HT1080 (cell line): Measurements from ENCODE around the gene IL12A. TPM values are rescaled to one million over a fixed set of nuclear protein-coding genes. Genes with fewer than 3 reads are reported as not detected.

Experiments used
- DNase-seq: peaks from one replicate; pipeline ENCODE4 v3.0.0-alpha.2; 2015; ENCODE audit warnings: low read depth
- total RNA-seq: library from RNA; depleted of rRNA; stranded (reverse); fragments of >200 nt; shearing (Covaris generic); gene quantifications from 2 replicates; pipeline ENCODE4 v1.2.3, GENCODE V29; 2014

IL12A gene
- total RNA-seq, 1 experiment from 2014 or later: 18.8 TPM

DNA sequence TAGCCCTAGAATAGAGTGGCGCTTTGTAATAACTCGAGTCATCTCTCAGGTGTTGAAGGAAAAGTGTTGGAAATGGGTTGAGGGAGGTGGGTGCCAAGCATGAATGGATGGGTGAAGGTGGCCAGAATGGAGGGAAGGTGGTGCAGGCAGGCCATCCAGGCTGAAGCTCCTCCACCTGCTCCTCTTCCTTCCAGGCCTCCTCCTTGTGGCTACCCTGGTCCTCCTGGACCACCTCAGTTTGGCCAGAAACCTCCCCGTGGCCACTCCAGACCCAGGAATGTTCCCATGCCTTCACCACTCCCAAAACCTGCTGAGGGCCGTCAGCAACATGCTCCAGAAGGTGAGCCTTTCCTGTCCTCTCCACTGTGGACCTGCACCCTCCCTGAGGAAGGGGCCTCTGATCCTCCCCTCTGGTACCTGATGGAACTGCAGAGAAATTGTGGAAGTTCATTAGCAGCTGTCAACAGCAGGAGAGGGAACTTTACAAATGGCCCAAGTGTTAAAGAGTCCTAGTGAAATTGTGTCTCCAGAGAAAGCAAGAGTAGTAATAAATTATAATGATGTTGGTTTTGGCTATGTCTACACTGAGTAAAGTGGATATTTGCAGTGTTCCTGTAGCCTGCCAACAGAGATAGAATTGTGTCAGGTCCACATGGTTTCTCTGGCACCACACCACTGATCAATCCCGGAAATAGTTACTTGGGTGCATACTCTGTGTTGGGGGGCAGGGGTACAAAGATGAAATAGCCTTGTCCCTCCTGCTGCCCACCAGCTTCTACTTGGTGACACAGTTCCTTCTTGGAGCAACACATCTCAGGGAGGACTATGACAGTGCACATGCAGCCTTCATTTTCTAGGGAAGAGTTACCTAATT is 1.6 kb downstream of the IL12A start:
- no peak for DNase-seq

DNA sequence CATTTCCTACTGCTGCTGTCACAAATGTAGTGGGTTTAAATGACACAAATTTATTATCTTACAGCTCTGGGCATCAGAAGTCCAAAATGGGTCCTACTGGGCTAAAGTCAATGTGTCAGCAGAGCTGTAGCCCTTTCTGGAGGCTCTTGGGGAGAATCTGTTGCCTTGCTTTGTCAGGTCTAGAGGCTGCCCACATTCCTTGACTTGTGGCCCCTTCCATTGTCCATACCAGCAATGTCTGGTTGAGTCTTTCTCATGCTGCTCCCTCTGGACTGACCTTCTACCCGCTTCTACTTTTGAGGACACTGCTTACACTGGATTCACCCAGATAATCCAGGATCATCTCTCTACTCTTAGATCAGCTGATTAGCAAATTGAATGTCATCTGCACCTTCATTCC is 3.0 kb downstream of the IL12A start:
- DNase-seq: no peak

DNA sequence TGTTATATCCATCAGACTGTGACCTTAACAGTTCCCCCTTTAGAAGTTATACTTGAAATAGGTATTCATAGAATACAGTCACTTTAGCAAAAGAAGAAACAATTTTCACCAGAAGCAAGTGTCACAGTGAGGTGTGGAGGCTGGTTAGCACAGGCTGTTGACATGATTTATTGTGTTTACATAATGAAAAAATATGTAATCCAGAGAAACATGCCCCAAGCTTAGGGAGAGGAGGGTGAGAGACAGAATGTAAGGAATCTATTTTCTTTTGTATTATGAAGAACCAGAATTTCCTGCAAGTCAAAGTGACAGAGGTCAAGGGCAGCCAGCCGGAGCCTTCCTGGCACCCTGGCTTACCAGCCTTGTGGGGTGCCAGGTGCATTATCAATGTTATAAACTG is 4.0 kb downstream of the IL12A start:
- no peak for DNase-seq

DNA sequence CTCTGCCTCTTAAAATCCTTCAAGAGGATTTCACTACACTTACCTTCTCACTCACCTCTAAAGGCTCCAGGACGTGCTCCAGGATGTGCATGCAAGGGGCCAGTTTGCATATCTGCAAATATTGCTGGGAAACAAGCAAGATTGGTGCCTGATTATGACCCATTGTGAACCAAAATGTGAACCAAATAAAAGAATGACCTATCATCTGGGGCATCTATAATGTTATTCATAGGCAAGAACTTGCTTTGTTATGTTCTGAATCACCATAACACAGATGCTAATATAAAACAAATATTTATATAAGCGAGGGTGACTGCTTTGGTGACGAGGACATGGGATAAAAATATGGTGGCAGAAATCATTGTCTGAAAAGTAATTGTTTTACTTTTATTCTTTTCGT is 5.5 kb downstream of the IL12A start:
- DNase-seq: no peak

DNA sequence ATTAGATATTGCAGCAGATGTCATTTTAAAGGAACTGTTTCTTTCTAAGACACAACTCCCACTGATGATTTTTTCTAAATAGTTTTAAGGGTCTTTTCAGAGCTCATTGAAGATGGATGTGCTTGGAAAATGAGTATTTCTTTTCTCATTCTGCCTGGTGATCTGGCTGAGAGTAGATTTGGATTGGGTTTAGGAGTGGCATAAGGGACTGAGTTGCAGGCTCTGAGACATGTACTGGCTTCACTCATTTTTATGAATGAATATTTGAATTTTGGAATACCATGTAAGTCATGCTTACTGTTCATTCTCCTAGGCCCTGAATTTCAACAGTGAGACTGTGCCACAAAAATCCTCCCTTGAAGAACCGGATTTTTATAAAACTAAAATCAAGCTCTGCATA is 6.5 kb downstream of the IL12A start:
- DNase-seq: no peak

DNA sequence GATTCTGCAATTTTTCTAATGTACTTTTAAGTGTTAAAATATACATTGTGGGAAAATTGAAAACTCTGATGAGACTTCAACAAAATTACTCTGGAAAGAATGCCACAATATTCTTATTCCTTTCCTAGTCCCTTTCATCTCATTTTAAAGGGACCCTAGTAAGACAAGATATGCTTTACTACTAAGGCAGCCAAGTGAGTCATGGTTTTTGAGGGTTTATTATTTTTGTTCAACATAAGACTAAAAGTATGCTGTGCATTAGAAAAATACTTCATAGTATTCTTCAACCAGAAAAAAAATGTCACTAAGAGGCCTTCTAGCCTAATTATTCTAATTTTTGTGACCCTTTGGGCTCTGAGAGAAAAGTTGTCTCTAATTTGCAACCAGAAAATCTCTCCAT is 7.4 kb downstream of the IL12A start:
- DNase-seq: no peak

DNA sequence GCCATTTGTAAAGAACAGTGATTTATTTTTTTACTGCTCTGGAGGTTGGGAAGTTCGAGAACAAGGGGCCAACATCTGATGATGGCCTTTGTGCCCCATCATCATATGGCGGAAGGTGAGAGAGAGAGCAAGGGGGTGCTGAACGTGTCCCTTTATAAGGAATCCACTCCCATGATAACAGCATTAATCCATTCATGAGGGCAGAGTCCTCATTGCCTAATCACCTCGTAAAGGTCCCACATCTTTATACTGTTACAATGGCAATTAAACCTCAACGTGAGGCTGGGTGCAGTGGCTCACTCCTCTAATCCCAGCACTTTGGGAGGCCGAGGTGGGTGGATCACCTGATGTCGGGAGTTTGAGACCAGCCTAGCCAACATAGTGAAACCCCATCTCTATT is 8.3 kb downstream of the IL12A start:
- no peak for DNase-seq

DNA sequence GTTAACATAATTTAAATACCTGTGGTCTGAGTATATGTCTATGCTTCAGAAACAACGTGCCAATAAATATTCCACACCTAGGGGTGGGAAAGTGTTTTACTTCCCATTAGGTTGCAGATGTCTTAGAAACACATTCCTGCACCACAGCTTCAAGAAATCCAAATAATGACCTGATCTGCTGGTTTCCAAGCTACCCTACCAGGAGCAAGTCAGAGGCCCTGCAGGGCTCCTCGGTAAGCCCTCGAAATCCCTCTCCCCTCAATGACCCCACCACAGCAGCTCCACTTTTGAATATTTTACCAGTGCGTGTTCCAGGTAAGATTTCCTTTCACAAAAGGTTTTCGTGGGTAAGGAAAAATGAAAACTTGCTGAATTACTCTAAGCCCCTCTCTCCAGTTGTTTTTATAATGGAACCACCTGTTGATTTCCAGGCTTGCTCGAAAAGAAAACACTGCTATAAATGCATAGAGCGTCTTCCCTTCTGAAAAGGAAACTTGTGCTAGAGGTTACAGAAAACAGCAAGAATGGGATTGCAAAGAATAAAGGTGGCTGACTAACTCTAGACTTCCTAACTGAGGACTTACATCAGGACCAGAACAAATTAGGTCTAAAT is 12.6 kb downstream of the IL12A start:
- DNase-seq: no peak

DNA sequence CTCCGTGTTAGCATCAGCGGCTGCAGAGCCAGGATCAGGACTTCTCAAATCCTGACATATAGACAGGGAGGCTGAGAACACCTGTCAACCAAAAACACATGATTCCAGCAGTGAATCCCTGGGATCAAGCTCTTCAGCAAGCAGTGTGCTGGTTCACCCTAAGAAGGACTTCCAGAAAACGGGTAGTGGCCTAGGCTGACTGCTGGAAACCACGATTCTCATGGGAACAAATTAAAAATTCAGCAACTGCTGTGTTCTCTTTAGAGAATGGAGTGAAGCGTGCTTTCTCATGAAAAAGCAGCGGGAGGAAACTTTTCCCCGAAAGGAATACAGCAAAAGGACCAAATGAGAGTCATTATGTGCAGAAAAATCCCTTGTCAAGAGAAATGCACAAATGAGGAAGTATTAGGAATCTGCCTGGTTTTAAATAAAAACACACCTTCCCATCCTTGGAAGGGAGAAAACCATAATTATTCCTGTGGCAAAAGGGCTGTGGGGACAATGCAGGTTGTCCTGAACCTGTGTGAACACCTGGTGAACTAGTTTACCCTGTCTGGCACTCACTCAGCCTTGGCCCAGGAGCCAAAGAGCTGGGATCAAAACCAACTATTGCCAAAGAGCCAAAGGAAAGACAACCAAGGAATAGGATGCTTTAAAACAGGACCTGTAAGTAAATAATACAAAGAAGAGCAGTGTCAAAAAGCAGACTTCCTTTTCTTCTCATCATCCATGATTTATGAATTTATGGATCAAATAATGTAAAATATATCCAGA is 13.4 kb downstream of the IL12A start:
- DNase-seq: no peak

DNA sequence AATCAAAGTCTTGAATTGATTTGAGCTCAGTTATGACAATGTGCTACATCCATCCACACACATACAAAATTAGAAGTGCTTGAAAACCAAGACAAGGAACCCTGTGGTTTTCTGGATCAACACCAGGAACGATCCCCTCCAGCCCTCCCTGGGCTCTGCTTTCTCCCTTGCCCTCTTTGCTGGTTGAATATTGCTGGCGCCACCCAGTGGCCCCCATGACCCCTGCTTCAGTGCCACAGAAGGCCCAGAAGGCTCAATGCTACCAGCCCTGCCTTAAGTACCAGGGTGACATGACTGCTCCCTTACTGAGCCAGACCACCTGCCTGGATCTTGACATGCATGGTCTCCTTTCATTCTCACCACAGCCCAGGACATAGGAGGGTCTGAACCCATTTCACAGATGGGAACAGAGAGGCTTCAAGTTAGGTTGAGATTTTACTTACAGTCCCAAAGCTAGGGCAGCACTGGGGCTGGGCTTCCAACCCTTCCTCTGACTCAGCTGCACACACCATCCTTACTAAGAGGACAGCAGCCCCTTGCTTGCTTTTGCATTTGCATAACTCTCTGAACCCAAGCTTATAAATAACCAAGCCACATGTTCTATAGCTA is 15.0 kb downstream of the IL12A start:
- DNase-seq: peak; percentile 81

DNA sequence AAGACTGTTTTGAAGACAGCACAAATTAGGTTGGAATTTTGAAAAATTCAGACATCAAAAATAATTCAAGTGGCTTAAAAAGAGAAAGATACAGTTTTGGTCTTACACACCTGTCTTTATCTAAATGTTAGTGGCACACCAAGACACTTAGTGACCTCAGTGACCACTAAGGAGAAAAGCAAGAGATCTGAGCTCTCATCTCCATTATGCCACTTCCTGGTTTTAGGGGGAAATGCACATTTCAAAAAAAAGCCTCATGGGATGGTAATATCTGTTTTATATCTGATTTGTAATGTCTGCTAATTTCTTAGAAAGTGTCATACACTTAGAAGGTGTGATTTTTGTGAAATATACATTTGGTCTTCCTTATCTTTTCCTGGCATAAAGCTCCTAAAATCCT is 16.4 kb downstream of the IL12A start:
- no peak for DNase-seq

DNA sequence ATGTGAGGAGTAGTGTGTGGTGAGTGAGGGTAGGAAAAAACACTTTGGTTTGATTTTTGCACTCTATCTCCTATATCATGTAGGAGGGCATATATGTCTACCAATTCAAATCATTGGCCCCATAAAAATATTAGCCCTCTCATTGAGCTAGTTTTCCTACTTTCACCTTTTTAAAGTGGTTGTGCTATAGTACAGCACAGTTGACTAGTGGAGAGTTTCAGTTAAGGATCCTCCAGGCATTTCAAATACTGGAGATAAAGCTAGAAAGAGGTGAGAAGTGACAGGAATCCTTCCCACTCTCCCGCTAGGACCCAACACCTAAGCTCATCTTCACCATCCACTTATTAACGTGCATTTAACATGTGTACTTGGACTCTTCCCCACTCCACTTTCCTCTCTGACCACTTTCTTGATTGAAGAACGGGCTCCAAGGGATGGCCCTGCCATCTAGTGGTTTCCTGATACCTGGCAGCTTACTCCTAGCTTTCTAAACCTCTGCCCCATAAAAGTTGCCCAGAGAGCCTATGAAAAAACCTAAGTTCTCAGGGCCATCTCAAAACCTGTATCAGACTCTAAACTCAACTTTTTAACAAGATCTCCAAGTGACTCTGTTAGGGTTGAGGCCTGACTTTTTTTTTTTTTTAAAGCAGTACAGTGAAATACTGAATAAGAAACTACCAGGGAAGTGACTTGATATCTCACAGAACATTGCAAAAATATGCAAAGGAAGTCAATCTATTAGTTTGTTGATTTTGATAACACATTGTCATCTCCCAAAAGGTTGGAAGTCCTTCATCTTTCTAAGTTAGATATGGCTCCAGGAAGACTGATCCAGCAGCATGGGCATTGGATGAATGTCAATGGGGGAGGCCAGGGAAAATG is 17.9 kb downstream of the IL12A start:
- DNase-seq: peak; percentile 84

DNA sequence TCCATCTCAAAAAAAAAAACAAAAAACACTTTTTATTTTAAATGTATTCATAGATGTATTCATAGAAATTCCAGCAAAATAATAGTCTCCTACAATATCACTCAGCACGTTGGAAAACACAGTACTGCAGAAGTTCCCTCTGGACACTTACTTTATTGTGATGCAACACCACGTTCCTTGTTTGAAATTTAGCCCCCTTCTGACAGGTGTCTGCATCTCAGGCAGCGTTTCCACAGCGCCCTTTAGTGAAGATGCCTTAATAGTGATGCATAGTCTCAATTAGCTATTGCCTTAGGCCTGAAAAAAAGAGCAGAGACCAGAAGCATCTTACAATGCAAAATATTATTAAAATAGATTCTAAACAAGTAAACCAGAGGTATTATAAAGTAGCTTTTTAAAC is 20.3 kb downstream of the IL12A start:
- DNase-seq: no peak

DNA sequence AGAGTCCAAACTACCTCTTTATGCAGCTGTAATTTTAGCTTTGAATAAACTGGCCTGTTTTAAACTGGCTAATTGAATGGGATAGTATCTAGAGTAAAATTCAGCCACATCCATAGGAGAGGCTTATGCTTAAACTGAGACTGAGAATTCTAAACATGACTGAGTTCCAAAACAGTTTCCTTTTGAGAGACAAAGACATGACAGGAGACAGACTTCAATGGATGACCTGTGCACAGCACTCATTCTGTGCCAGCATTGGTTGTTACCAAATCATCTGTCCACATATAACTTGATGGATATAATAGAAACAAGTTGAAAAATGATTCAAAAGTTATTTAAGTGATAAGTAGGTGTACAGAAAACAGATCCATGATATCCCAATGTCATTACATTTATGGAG is 20.9 kb downstream of the IL12A start:
- DNase-seq: no peak

DNA sequence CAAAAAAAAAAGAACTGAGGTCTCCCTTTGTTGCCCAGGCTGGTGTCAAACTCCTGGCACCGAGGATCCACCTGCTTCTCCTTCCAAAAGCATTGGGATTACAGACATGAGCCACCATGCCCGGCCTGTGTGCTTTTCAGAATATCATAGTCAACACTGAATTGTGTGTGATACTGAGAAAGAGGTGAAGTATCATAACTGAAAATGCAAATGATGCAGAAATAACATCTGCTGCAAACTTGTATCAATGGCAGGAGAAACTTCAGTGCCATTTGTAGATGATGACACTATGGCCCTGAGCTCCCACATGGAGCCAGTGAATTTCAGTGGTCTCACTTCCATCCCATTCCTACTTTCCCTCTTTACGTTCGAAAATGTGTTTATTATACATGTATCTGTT is 21.9 kb downstream of the IL12A start:
- no peak for DNase-seq

DNA sequence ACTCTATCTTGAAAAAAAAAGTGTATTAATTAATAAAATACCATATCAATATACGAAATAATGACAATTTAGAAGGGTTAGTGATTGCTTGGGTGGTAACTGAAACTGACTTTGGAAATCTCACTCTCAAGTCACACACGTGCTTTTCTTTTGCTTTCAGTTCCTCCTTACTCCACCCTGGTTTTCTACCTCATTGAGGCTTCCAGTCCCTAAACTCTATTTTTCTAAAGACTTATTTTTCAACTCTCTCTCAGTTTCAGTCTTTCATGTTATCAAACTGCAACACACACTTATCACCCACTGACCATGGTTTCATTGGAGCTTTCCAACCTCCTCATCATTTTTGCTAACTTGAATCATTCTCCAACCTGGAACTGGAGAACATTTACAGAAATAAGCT is 23.5 kb downstream of the IL12A start:
- DNase-seq: no peak

DNA sequence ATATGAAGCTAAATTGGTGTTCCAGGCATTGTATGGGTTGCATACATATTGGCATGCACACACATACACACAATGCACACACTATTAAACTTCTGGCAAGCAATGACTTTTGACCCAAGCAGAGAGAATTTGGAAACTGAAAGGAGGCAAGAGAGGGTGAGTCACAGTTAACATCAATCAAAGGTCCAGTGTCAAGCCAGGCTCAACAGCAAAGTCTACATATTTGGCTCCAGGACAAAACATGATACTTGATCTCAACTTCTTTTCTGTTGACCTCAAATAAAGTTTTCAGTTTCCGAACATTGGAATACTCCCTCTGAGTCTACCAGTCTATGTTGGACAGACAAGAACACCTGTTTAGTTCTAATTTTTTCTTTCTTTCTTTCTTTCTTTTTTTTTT is 28.3 kb downstream of the IL12A start:
- peak; percentile 56 for DNase-seq

DNA sequence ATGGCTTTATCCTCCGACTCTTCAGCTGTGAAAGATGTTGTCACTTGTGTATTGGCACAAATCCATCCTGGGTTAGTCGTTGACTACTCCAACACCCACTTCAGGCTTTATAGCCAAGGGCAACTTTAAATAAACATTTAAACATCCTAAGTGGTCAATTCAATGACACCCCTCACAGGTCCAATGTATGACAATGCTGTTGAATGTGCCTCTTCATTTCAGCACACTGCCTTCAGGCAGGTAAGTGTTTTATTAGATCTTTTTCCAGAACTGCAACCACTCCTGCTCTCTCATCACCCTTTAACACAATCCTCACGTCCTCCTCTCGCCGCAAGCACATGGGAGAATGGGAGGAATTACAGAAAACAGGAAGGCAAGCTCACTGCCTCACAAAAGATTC is 30.3 kb downstream of the IL12A start:
- DNase-seq: no peak

DNA sequence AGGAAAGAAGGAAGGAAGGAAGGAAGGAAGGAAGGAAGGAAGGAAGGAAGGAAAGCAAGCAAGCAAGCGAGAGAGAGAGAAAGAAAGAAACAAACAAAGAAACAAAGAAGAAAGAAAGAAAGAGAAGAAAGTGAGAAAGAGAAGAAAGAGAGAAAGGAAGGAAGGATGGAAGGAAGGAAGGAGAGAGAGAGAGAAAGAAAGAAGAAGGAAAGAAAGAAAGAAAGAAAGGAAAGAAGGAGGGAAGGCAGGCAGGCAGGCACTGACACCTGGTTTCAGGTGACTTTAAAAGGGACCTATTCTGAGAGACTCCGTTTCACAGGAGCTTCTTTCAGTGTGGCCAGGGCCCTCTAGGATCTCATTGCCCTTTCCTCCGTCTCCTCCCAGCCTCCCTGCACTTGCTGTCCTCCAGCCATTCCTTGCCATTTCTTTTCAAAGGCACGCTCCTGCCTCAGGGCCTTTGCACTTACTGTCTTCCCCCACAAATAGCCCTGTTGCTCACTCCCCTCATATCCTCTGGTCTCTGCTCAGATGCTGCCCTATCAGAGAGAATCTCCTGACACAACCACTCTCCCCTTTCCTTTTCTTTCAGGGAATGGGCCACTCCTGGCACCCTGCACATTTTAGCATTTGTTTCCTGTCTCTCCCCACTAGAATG is 31.5 kb downstream of the IL12A start:
- DNase-seq: no peak

DNA sequence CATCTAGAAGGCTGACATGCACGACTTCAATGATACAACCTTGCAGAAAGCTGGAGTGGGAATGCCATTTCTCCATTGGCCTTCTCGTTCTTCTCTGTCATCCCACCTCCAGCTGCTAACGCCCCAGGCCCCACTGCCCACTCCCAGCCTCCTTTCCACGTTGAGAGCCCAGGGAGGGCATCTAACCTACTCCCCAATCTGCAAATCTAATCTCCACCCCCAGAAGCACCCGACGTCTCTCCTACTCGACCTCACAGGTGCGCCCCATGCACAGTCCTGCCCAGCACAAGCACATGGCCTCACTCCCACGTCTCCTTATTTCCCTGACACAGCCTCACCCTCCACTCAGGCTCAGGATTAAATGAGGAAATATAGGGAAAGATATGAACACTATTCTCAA is 33.4 kb downstream of the IL12A start:
- DNase-seq: no peak
